ENCODE results near the gene P2RX4. TPM values are rescaled to one million over a fixed set of nuclear protein-coding genes. Genes with fewer than 3 reads are reported as not detected.
"Not testable (repeated sequence)": the region's sequence is repeated elsewhere in the genome, so short reads cannot be mapped to it uniquely, and the experiment has no call there.

P2RX4 gene
- total RNA-seq, 2 donors from 2014 or later: 42.3 to 50.4 TPM

DNA sequence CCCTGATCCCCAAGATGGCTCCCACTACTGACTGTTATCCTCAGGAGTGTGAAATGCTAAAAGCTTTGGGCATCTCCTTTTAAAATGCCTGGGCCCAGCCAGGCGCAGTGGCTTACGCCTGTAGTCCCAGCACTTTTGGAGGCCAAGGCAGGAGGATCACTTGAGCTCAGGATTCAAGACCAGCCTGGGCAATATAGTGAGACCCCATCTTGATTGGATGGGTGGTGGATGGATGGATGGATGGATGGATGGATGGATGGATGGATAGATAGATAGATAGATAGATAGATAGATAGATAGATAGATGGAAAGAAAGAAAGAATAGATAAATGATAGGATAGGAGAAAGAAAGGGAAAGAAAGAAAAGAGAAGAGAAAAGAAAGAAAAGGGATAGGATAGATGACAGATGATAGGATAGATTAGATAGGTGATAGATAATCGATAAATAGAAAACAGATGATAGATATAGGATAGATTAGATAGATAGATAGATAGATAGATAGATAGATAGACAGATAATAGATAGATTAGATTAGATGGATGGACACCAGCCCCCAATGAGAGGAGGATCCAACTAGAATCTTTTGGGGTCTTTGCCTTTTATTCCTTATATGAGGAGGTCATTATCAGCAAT, 9.5 kb downstream of the P2RX4 start:
- no peak for DNase-seq (ENCODE audit: low spot score)
- H3K27ac ChIP-seq: no peak overlapping the region
- H3K4me3 ChIP-seq: no peak overlapping the region
- TF ChIP-seq, protein P1, sequence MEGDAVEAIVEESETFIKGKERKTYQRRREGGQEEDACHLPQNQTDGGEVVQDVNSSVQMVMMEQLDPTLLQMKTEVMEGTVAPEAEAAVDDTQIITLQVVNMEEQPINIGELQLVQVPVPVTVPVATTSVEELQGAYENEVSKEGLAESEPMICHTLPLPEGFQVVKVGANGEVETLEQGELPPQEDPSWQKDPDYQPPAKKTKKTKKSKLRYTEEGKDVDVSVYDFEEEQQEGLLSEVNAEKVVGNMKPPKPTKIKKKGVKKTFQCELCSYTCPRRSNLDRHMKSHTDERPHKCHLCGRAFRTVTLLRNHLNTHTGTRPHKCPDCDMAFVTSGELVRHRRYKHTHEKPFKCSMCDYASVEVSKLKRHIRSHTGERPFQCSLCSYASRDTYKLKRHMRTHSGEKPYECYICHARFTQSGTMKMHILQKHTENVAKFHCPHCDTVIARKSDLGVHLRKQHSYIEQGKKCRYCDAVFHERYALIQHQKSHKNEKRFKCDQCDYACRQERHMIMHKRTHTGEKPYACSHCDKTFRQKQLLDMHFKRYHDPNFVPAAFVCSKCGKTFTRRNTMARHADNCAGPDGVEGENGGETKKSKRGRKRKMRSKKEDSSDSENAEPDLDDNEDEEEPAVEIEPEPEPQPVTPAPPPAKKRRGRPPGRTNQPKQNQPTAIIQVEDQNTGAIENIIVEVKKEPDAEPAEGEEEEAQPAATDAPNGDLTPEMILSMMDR (IDR thresholded peaks at IDR 0.05): no peak
- H3K9me3 ChIP-seq: no peaks in the 10 kb centered on the region
- H3K4me1 ChIP-seq (ENCODE audit: control insufficient read depth in 1 of 2, low read depth in 2 of 2): peaks cover 0 to 9% of the 10 kb centered on the region in 2 donors
- peaks cover 3% of the 10 kb centered on the region for H3K36me3 ChIP-seq
- ATAC-seq (ENCODE audit: insufficient number of reproducible peaks, low FRiP score, low read depth): no peak
- no peaks in the 10 kb centered on the region for H3K27me3 ChIP-seq (replicated peaks; ENCODE audit: insufficient read depth)

DNA sequence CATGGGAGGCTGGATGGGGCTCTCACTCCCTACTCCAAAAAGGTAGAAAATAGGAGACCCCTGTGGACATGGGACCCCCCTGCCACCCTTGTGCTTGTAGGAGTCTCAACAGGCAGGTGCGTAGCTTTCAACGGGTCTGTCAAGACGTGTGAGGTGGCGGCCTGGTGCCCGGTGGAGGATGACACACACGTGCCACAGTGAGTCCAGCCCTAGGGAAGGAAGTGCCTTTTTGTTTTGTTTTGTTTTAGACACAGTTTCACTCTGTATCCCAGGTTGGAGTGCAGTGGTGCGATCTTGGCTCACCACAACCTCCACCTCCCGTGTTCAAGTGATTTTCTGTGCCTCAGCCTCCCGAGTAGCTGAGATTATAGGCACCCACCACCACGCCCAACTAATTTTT, 12.9 kb downstream of the P2RX4 start:
- Histone ChIP-seq H3K9me3 (no peaks in the 10 kb centered on the region), H3K4me1 (ENCODE audit: control insufficient read depth in 1 of 2, low read depth in 2 of 2) (no peaks in the 10 kb centered on the region), H3K27me3 (replicated peaks; ENCODE audit: insufficient read depth) (no peaks in the 10 kb centered on the region), H3K27ac (no peak overlapping the region), H3K36me3 (peaks cover 2% of the 10 kb centered on the region), H3K4me3 (no peak overlapping the region)
- DNase-seq (ENCODE audit: low spot score) (no peak), ATAC-seq (ENCODE audit: insufficient number of reproducible peaks, low FRiP score, low read depth) (no peak)
- TF ChIP-seq, protein P1 (IDR thresholded peaks at IDR 0.05): no peak

DNA sequence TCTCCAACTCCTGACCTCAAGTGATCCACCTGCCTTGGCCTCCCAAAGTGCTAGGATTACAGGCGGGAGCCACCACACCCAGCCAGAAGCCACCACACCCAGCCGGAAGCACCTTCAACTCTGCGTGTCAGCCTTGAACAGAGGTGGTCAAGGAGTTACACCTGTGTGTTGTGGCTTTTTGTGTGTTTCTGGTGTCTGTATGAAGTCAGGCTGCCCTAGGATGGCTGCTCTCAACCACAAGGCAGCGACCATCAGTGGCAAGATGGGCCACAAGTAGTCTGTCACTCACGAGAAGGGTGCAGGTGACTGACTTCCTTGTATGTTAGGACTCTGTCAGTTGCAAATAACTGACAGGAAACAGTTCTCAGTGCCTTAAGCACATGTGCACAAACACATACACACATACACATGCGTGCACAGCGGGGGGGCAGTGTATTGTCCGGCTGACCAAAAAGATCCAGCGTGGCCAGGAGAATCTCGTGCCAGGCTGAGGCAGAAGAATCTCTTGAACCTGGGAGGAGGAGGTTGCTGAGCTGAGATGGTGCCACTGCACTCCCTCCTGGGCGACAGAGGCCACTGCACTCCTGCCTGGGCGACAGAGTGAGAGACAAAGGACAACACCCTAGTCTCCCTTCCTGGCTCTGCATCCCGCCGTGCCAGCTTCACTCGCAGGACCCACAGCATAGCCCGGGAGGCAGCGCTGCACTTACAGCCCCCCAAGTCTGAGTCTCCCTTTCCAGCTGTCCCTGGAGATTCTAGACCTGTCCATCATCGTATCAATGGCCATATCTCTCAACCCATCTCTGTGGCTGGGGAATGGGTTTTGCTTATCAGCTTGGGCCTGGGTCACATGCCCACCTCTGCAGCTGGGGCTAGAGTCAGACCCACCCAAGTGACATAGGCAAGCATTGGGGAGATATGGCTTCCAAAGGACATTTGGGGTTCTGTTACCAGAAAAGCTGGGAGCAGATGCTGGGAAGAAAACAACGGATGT, 13.7 kb downstream of the P2RX4 start:
- H3K27ac ChIP-seq: no peak overlapping the region
- H3K36me3 ChIP-seq: peaks cover under 1% of the 10 kb centered on the region
- H3K4me3 ChIP-seq: no peak overlapping the region
- ATAC-seq (ENCODE audit: insufficient number of reproducible peaks, low FRiP score, low read depth) (no peak), DNase-seq (ENCODE audit: low spot score) (no peak)
- H3K9me3 ChIP-seq: no peaks in the 10 kb centered on the region
- TF ChIP-seq, protein P1 (IDR thresholded peaks at IDR 0.05): no peak
- no peaks in the 10 kb centered on the region for H3K4me1 ChIP-seq (ENCODE audit: control insufficient read depth in 1 of 2, low read depth in 2 of 2)
- no peaks in the 10 kb centered on the region for H3K27me3 ChIP-seq (replicated peaks; ENCODE audit: insufficient read depth)

DNA sequence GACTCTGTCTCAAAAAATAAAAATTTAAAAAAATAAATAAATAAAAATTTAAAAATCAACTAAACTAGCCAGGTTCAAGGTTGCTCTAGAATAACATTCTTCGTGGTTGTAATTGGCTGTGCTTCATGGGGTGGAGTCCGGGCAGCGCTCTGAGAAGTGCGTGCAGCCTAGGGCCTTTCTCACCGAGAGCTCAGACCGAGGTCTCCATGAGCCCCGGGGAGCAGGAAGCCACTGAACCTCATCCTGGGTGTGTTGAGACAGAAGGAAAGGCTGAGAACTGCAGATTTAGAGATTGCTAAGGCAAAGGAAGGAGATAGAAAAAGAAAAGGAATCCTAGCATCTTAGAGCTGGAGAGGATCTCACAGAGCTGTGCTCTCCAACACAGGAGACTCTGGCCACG, 14.7 kb downstream of the P2RX4 start:
- peaks cover 4% of the 10 kb centered on the region for H3K36me3 ChIP-seq
- no peak for DNase-seq (ENCODE audit: low spot score)

DNA sequence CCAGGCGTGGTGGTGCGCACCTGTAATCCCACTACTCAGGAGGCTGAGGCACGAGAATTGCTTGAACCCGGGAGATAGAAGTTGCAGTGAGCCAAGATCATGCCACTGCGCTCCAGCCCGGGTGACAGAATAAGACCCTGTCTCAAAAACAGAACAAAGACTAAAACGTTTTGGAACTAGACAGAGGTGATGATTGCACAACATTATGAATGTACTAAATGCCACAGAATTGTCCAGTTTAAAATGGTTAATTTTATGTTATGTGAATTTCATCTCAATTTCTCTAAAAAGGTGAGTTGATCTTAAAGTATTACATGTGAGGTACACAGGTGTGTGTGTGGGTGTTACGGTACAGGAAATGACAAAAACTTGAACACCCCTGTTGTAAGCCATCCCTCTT, 16.5 kb downstream of the P2RX4 start:
- Histone ChIP-seq H3K9me3 (no peaks in the 10 kb centered on the region), H3K36me3 (peaks cover 9% of the 10 kb centered on the region), H3K27me3 (replicated peaks; ENCODE audit: insufficient read depth) (no peaks in the 10 kb centered on the region), H3K4me1 (ENCODE audit: control insufficient read depth in 1 of 2, low read depth in 2 of 2) (peaks cover 0 to 3% of the 10 kb centered on the region in 2 donors), H3K4me3 (no peak overlapping the region), H3K27ac (no peak overlapping the region)
- ATAC-seq (ENCODE audit: insufficient number of reproducible peaks, low FRiP score, low read depth) (no peak), DNase-seq (ENCODE audit: low spot score) (no peak)
- TF ChIP-seq, protein P1 (IDR thresholded peaks at IDR 0.05): no peak

More for the DNA sequence above, 14.7 kb downstream of the P2RX4 start:
- Histone ChIP-seq H3K27me3 (replicated peaks; ENCODE audit: insufficient read depth) (no peaks in the 10 kb centered on the region), H3K27ac (no peak overlapping the region), H3K9me3 (no peaks in the 10 kb centered on the region), H3K4me3 (no peak overlapping the region), H3K4me1 (ENCODE audit: control insufficient read depth in 1 of 2, low read depth in 2 of 2) (no peaks in the 10 kb centered on the region)
- TF ChIP-seq, protein P1 (IDR thresholded peaks at IDR 0.05): no peak
- no peak for ATAC-seq (ENCODE audit: insufficient number of reproducible peaks, low FRiP score, low read depth)

DNA sequence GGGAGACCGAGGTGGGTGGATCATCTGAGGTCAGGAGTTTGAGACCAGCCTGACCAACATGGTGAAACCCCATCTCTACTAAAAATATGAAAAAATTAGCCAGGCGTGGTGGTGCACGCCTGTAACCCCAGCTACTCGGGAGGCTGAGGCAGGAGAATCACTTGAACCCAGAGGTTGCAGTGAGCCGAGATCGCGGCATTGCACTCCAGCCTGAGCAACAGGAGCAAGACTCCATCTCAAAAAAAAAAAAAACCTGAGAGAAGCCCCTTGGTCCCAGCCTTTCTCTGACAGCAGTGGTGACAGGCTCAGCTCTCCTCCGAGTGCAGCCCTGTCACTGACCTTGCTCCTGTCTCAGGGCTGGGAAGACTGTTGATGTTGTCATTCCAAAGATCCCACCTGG, 16.9 kb downstream of the P2RX4 start:
- not testable (repeated sequence) for H3K4me1 ChIP-seq (ENCODE audit: control insufficient read depth in 1 of 2, low read depth in 2 of 2); H3K27me3 ChIP-seq (replicated peaks; ENCODE audit: insufficient read depth); H3K4me3 ChIP-seq; H3K27ac ChIP-seq; DNase-seq (ENCODE audit: low spot score); H3K9me3 ChIP-seq; ATAC-seq (ENCODE audit: insufficient number of reproducible peaks, low FRiP score, low read depth)
- peaks cover 11% of the 10 kb centered on the region for H3K36me3 ChIP-seq
